ENCODE data around the gene CBX8.

GRCh38 chr17:79792984-79793923 is 3.6 kb downstream of the CBX8 start:
- TF ChIP-seq CTCF (IDR thresholded peaks at IDR 0.05; ENCODE audit: borderline replicate concordance, extremely low read depth, low read length, poor library complexity, severe bottlenecking) = no peak
- no peak for TF ChIP-seq EZH2 (IDR thresholded peaks at IDR 0.05; ENCODE audit: borderline replicate concordance, low read depth, low read length, severe bottlenecking)

Data from DND-41 (cell line).